H9 (cell line): Measurements from ENCODE around the gene CCDC110. TPM values are rescaled to one million over a fixed set of nuclear protein-coding genes. Genes with fewer than 3 reads are reported as not detected.

ENCODE experiments used
- DNase-seq: peaks from one replicate; pipeline ENCODE4 v3.0.0-alpha.2; 2017
- H2AFZ ChIP-seq: one replicate; pipeline ENCODE4 v1.6.1; 2013; ENCODE audit warnings: mild to moderate bottlenecking, low read length, control low read depth, moderate library complexity
- H2AK5ac ChIP-seq: 2 replicates; pipeline ENCODE4 v1.6.1; 2013; ENCODE audit warnings: low read length, control low read depth, mixed read lengths; ENCODE audit not compliant: insufficient read length
- H2BK120ac ChIP-seq: one replicate; pipeline ENCODE4 v1.6.1; 2013; ENCODE audit warnings: low read depth, mild to moderate bottlenecking, low read length, control low read depth, inconsistent platforms; ENCODE audit not compliant: poor library complexity, severe bottlenecking
- H2BK12ac ChIP-seq: 2 replicates; pipeline ENCODE4 v1.6.1; 2013; ENCODE audit warnings: low read length, control low read depth, mixed read lengths, low read depth; ENCODE audit not compliant: insufficient read length
- H2BK15ac ChIP-seq: 2 replicates; pipeline ENCODE4 v1.6.1; 2013; ENCODE audit warnings: low read depth, low read length, control low read depth
- H2BK20ac ChIP-seq: one replicate; pipeline ENCODE4 v1.6.1; 2013; ENCODE audit warnings: low read depth, mild to moderate bottlenecking, low read length, control low read depth, inconsistent platforms; ENCODE audit not compliant: poor library complexity, severe bottlenecking
- H2BK5ac ChIP-seq: 2 replicates; pipeline ENCODE4 v1.6.1; 2013; ENCODE audit warnings: low read length, control low read depth, mixed read lengths; ENCODE audit not compliant: insufficient read length
- H3K14ac ChIP-seq: 2 replicates; pipeline ENCODE4 v1.6.1; 2013; ENCODE audit warnings: low read length, control low read depth; ENCODE audit not compliant: insufficient read depth
- H3K18ac ChIP-seq: 2 replicates; pipeline ENCODE4 v1.6.1; 2013; ENCODE audit warnings: low read depth, mild to moderate bottlenecking, mixed read lengths, low read length, control low read depth; ENCODE audit not compliant: insufficient read length
- H3K23ac ChIP-seq: 2 replicates; pipeline ENCODE4 v1.6.1; 2013; ENCODE audit warnings: low read length, control low read depth, mixed read lengths, low read depth; ENCODE audit not compliant: insufficient read length
- H3K23me2 ChIP-seq: 2 replicates; pipeline ENCODE4 v1.6.1; 2013; ENCODE audit warnings: low read depth, mild to moderate bottlenecking, mixed read lengths, low read length, control low read depth; ENCODE audit not compliant: insufficient read length, poor library complexity, severe bottlenecking
- H3K27ac ChIP-seq: 2 replicates; pipeline ENCODE4 v1.5.1; 2013; ENCODE audit warnings: low read length, control low read depth, mixed read lengths, low read depth; ENCODE audit not compliant: insufficient read length
- H3K27me3 ChIP-seq: 2 replicates; pipeline ENCODE4 v1.6.1; 2013; ENCODE audit warnings: low read length, control low read depth, inconsistent platforms; ENCODE audit not compliant: insufficient read depth
- H3K4ac ChIP-seq: 2 replicates; pipeline ENCODE4 v1.6.1; 2013; ENCODE audit warnings: low read depth, mild to moderate bottlenecking, control low read depth, inconsistent platforms, low read length, moderate library complexity
- H3K4me1 ChIP-seq: 2 replicates; pipeline ENCODE4 v1.6.1; 2013; ENCODE audit warnings: low read length, control low read depth, inconsistent platforms; ENCODE audit not compliant: insufficient read depth
- H3K4me2 ChIP-seq: 2 replicates; pipeline ENCODE4 v1.6.1; 2013; ENCODE audit warnings: low read length, control low read depth, mixed read lengths; ENCODE audit not compliant: insufficient read length, insufficient read depth
- H3K56ac ChIP-seq: 2 replicates; pipeline ENCODE4 v1.6.1; 2013; ENCODE audit warnings: low read depth, mild to moderate bottlenecking, mixed read lengths, low read length, control low read depth; ENCODE audit not compliant: insufficient read length
- H3K79me1 ChIP-seq: 2 replicates; pipeline ENCODE4 v1.6.1; 2013; ENCODE audit warnings: low read depth, mild to moderate bottlenecking, moderate library complexity, low read length, control low read depth, inconsistent platforms; ENCODE audit not compliant: insufficient read depth, poor library complexity, severe bottlenecking
- H3K79me2 ChIP-seq: 2 replicates; pipeline ENCODE4 v1.6.1; 2013; ENCODE audit warnings: low read length, control low read depth, inconsistent platforms; ENCODE audit not compliant: insufficient read depth
- H3K9ac ChIP-seq: 2 replicates; pipeline ENCODE4 v1.6.1; 2013; ENCODE audit warnings: low read length, control low read depth, mixed read lengths; ENCODE audit not compliant: insufficient read length; ENCODE audit errors: extremely low read depth
- H3K9me3 ChIP-seq: one replicate; pipeline ENCODE4 v1.6.1; 2013; ENCODE audit warnings: low read depth, low read length, inconsistent platforms; ENCODE audit not compliant: control insufficient read depth
- H3T11ph ChIP-seq: one replicate; pipeline ENCODE4 v1.6.1; 2013; ENCODE audit warnings: mild to moderate bottlenecking, low read length, control low read depth, inconsistent platforms
- H4K20me1 ChIP-seq: one replicate; pipeline ENCODE4 v1.6.1; 2013; ENCODE audit not compliant: control insufficient read depth, insufficient read length, insufficient read depth
- H4K5ac ChIP-seq: 2 replicates; pipeline ENCODE4 v1.6.1; 2013; ENCODE audit warnings: low read depth, mild to moderate bottlenecking, mixed read lengths, low read length, control low read depth; ENCODE audit not compliant: insufficient read length
- H4K8ac ChIP-seq: replicated peaks from 2 replicates; pipeline ENCODE4 v1.6.1; 2013; ENCODE audit warnings: low read length, control low read depth, mixed read lengths, low read depth; ENCODE audit not compliant: insufficient read length
- H4K91ac ChIP-seq: 2 replicates; pipeline ENCODE4 v1.6.1; 2013; ENCODE audit warnings: low read depth, mild to moderate bottlenecking, moderate library complexity, mixed read lengths, low read length, control low read depth; ENCODE audit not compliant: insufficient read length
- H3K27ac Mint-ChIP-seq, 3 experiments: 2 replicates in 2 of 3; 3 replicates in 1 of 3; pipeline ENCODE4 v1.8.0; 2020 to 2021; ENCODE audit warnings: mixed read lengths in 3 of 3, mild to moderate bottlenecking in 1 of 3, moderate library complexity in 1 of 3
- H3K27me3 Mint-ChIP-seq: 2 replicates; pipeline ENCODE4 v1.8.0; 2021; ENCODE audit warnings: low read depth, mild to moderate bottlenecking, moderate library complexity, mixed read lengths
- H3K36me3 Mint-ChIP-seq, 3 experiments: 2 replicates in 2 of 3; 3 replicates in 1 of 3; pipeline ENCODE4 v1.8.0; 2020 to 2021; ENCODE audit warnings: low read depth in 3 of 3, mixed read lengths in 3 of 3; ENCODE audit not compliant: insufficient read depth in 1 of 3
- H3K4me1 Mint-ChIP-seq, 2 experiments: 2 replicates each; pipeline ENCODE4 v1.8.0; 2020; ENCODE audit warnings: mixed read lengths in 2 of 2
- H3K4me3 Mint-ChIP-seq, 2 experiments: 2 replicates in 1 of 2; 3 replicates in 1 of 2; pipeline ENCODE4 v1.8.0; 2020 to 2021; ENCODE audit warnings: mild to moderate bottlenecking in 2 of 2, mixed read lengths in 2 of 2, moderate library complexity in 1 of 2
- H3K9me3 Mint-ChIP-seq, 2 experiments: 2 replicates in 1 of 2; 3 replicates in 1 of 2; pipeline ENCODE4 v1.8.0; 2020; ENCODE audit warnings: mild to moderate bottlenecking in 2 of 2, mixed read lengths in 2 of 2, moderate library complexity in 1 of 2
- WGBS: extraction: QIAGEN DNeasy Blood & Tissue Kit; methylation state at CpG from one replicate; pipeline ENCODE4 v1.1.7; 2013; ENCODE audit warnings: missing lambda C conversion rate, low lambda C conversion rate, mixed read lengths; ENCODE audit not compliant: insufficient read length; ENCODE audit errors: extremely low coverage; 5-methylcytosine and 5-hydroxymethylcytosine counted together
- total RNA-seq: library from RNA; stranded (reverse); gene quantifications from 2 replicates; pipeline ENCODE4 v1.2.1, GENCODE V29; 2021
- TF ChIP-seq, protein P1 (sequence below): fragments of 200-600 bp; sonication (generic); conservative IDR thresholded peaks from 3 replicates; pipeline ENCODE4 v1.8.0; 2021; ENCODE audit warnings: antibody characterized with exemption, mild to moderate bottlenecking

Gene CCDC110
- total RNA-seq, 1 experiment from 2014 or later, result 2.3 TPM

DNA sequence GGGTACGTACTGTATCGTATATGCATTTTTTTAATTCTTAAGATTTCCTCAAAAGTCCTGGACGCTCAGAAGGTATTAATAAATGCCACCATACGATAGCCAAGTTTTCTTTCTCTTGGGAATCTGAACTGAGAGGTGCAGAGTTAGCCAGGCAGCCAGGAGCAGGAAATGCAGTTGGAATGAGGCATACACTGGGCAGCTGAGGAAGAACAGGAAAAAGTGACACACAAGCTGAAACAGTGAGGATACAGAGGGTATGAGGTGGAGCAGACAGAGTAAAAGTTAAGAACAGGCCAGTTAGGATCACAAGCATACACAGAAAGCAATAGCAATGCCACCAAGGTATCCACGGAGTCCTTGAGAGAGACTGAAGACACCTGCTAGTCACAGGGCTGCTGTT is 59.1 kb downstream of the CCDC110 start:
- Histone ChIP-seq H3K9me3 (no peaks in the 10 kb centered on the region), H3T11ph (no peak overlapping the region), H3K4me2 (no peak overlapping the region), H3K79me1 (no peaks in the 10 kb centered on the region), H3K79me2 (no peaks in the 10 kb centered on the region), H3K56ac (no peak overlapping the region), H3K27ac (no peak overlapping the region), H3K4ac (no peak overlapping the region), H2BK12ac (no peak overlapping the region), H2BK15ac (no peak overlapping the region), H2BK120ac (no peak overlapping the region), H3K27me3 (no peaks in the 10 kb centered on the region), H2AK5ac (no peak overlapping the region), H4K20me1 (no peaks in the 10 kb centered on the region), H2BK20ac (no peak overlapping the region), H2BK5ac (no peak overlapping the region), H3K23ac (no peak overlapping the region), H3K9ac (no peak overlapping the region), H4K8ac (no peak overlapping the region), H3K4me1 (no peaks in the 10 kb centered on the region), H3K14ac (no peak overlapping the region), H3K18ac (no peak overlapping the region), H3K23me2 (no peaks in the 10 kb centered on the region), H4K91ac (no peak overlapping the region), H2AFZ (no peak overlapping the region), H4K5ac (no peak overlapping the region)
- Mint-ChIP-seq H3K9me3 (peaks cover 4 to 6% of the 10 kb centered on the region in 2 experiments; a peak in 4 of 5 replicates), H3K4me1 (no peaks in the 10 kb centered on the region), H3K4me3 (no peak overlapping the region), H3K27ac (no peak overlapping the region), H3K27me3 (no peaks in the 10 kb centered on the region), H3K36me3 (peaks cover 6 to 63% (median 40%) of the 10 kb centered on the region in 3 experiments)
- TF ChIP-seq, protein P1, sequence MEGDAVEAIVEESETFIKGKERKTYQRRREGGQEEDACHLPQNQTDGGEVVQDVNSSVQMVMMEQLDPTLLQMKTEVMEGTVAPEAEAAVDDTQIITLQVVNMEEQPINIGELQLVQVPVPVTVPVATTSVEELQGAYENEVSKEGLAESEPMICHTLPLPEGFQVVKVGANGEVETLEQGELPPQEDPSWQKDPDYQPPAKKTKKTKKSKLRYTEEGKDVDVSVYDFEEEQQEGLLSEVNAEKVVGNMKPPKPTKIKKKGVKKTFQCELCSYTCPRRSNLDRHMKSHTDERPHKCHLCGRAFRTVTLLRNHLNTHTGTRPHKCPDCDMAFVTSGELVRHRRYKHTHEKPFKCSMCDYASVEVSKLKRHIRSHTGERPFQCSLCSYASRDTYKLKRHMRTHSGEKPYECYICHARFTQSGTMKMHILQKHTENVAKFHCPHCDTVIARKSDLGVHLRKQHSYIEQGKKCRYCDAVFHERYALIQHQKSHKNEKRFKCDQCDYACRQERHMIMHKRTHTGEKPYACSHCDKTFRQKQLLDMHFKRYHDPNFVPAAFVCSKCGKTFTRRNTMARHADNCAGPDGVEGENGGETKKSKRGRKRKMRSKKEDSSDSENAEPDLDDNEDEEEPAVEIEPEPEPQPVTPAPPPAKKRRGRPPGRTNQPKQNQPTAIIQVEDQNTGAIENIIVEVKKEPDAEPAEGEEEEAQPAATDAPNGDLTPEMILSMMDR, result no peak
- no CpG with 5 or more reads among the region's 5 CpGs for WGBS
- no peak for DNase-seq
